Astrocyte (in vitro differentiated cells and primary cell): ENCODE results near the gene CEMP1. TPM values are rescaled to one million over a fixed set of nuclear protein-coding genes. Genes with fewer than 3 reads are reported as not detected.

Source experiments
- DNase-seq: peaks from one replicate; pipeline ENCODE4 v3.0.0-alpha.2; 2010; ENCODE audit warnings: low read depth
- FAIRE-seq: peaks from 2 replicates; lab custom pipeline; 2011; peaks lifted over from hg19 to GRCh38; lab: Jason Lieb, UNC
- H2AFZ ChIP-seq: 2 replicates; pipeline ENCODE4 v1.6.0; 2012; ENCODE audit warnings: low read depth, low read length, inconsistent platforms
- H3K27ac ChIP-seq: 2 replicates; pipeline ENCODE4 v1.5.1; 2011; ENCODE audit warnings: low read depth, low read length, inconsistent platforms
- H3K27me3 ChIP-seq: 2 replicates; pipeline ENCODE4 v1.6.0; 2011; ENCODE audit warnings: low read length, inconsistent platforms; ENCODE audit not compliant: insufficient read depth
- H3K36me3 ChIP-seq: 2 replicates; pipeline ENCODE4 v1.5.1; 2011; ENCODE audit warnings: low read length, inconsistent platforms; ENCODE audit not compliant: insufficient read depth
- H3K4me1 ChIP-seq: 2 replicates; pipeline ENCODE4 v1.5.1; 2011; ENCODE audit warnings: low read length, inconsistent platforms; ENCODE audit not compliant: insufficient read depth
- H3K4me2 ChIP-seq: 2 replicates; pipeline ENCODE4 v1.6.0; 2012; ENCODE audit warnings: low read length, inconsistent platforms
- H3K4me3 ChIP-seq: 2 replicates; pipeline ENCODE4 v1.5.1; 2011; ENCODE audit warnings: low read depth, mild to moderate bottlenecking, low read length, inconsistent platforms; ENCODE audit not compliant: insufficient read depth
- H3K79me2 ChIP-seq: 2 replicates; pipeline ENCODE4 v1.6.0; 2012; ENCODE audit warnings: mild to moderate bottlenecking, low read length, inconsistent platforms; ENCODE audit not compliant: insufficient read depth
- H3K9ac ChIP-seq: 2 replicates; pipeline ENCODE4 v1.6.0; 2012; ENCODE audit warnings: mild to moderate bottlenecking, low read length, inconsistent platforms
- H3K9me3 ChIP-seq: 2 replicates; pipeline ENCODE4 v1.5.1; 2012; ENCODE audit warnings: low read depth, mild to moderate bottlenecking, low read length, inconsistent platforms; ENCODE audit not compliant: insufficient read depth
- H4K20me1 ChIP-seq: 2 replicates; pipeline ENCODE4 v1.6.0; 2012; ENCODE audit warnings: low read length, inconsistent platforms; ENCODE audit not compliant: insufficient read depth
- H3K27ac Mint-ChIP-seq: one replicate; pipeline ENCODE4 v1.8.0; 2021; ENCODE audit warnings: mild to moderate bottlenecking, mixed read lengths; ENCODE audit not compliant: unreplicated experiment
- H3K27me3 Mint-ChIP-seq: one replicate; pipeline ENCODE4 v1.8.0; 2021; ENCODE audit warnings: low read depth, mixed read lengths; ENCODE audit not compliant: unreplicated experiment
- H3K36me3 Mint-ChIP-seq: one replicate; pipeline ENCODE4 v1.8.0; 2021; ENCODE audit warnings: low read depth, mixed read lengths; ENCODE audit not compliant: unreplicated experiment
- H3K4me1 Mint-ChIP-seq: one replicate; pipeline ENCODE4 v1.8.0; 2021; ENCODE audit warnings: low read depth, mixed read lengths; ENCODE audit not compliant: unreplicated experiment
- H3K4me3 Mint-ChIP-seq: one replicate; pipeline ENCODE4 v1.8.0; 2021; ENCODE audit warnings: mild to moderate bottlenecking, moderate library complexity, mixed read lengths; ENCODE audit not compliant: unreplicated experiment
- H3K9me3 Mint-ChIP-seq: one replicate; pipeline ENCODE4 v1.8.0; 2021; ENCODE audit warnings: mild to moderate bottlenecking, mixed read lengths; ENCODE audit not compliant: unreplicated experiment
- CTCF ChIP-seq: IDR thresholded peaks from 2 replicates; pipeline ENCODE4 v1.5.1; 2011; ENCODE audit warnings: low read depth, mild to moderate bottlenecking, inconsistent platforms, low read length, moderate library complexity; ENCODE audit not compliant: insufficient read depth
- EZH2 ChIP-seq: IDR thresholded peaks from 2 replicates; pipeline ENCODE4 v1.6.1; 2012; ENCODE audit warnings: mild to moderate bottlenecking, low read length, inconsistent platforms; ENCODE audit not compliant: insufficient read depth
- total RNA-seq: library from RNA; stranded (reverse); gene quantifications from 2 replicates; pipeline ENCODE4 v1.2.1, GENCODE V29; 2021

Gene CEMP1
- total RNA-seq, 1 donor from 2014 or later = not detected

- Histone ChIP-seq H4K20me1 (peaks cover 26% of the 10 kb centered on the region), H3K4me1 (peaks cover 14% of the 10 kb centered on the region), H3K27ac (no peak overlapping the region), H3K79me2 (peaks cover 21% of the 10 kb centered on the region), H2AFZ (no peak overlapping the region), H3K9me3 (no peaks in the 10 kb centered on the region), H3K27me3 (no peaks in the 10 kb centered on the region), H3K4me2 (no peak overlapping the region), H3K36me3 (peaks cover 19% of the 10 kb centered on the region), H3K9ac (no peak overlapping the region), H3K4me3 (no peak overlapping the region)
- FAIRE-seq = no peak
- no peaks in the 10 kb centered on the region for H3K4me1 Mint-ChIP-seq
- TF ChIP-seq EZH2 (no peak), CTCF (no peak)
- H3K9me3 Mint-ChIP-seq = no peaks in the 10 kb centered on the region
- H3K27ac Mint-ChIP-seq = no peak overlapping the region
- no peaks in the 10 kb centered on the region for H3K27me3 Mint-ChIP-seq
- no peak for DNase-seq
- peaks cover 9% of the 10 kb centered on the region for H3K36me3 Mint-ChIP-seq
- no peak overlapping the region for H3K4me3 Mint-ChIP-seq
These were observed 3.5 kb downstream of the CEMP1 start for GRCh38 chr16:2527784-2528100.

- H3K27ac ChIP-seq = no peak overlapping the region
- peaks cover 9% of the 10 kb centered on the region for H3K36me3 Mint-ChIP-seq
- no peak overlapping the region for H3K27ac Mint-ChIP-seq
- DNase-seq = no peak
- no peak for TF ChIP-seq CTCF
- TF ChIP-seq EZH2 = no peak
- H3K36me3 ChIP-seq = peaks cover 19% of the 10 kb centered on the region
- H4K20me1 ChIP-seq = peaks cover 26% of the 10 kb centered on the region
- FAIRE-seq = no peak
- H3K79me2 ChIP-seq = peaks cover 21% of the 10 kb centered on the region
- H3K9me3 ChIP-seq = no peaks in the 10 kb centered on the region
- no peaks in the 10 kb centered on the region for H3K27me3 ChIP-seq
- no peak overlapping the region for H3K9ac ChIP-seq
- no peak overlapping the region for H3K4me2 ChIP-seq
- H3K4me3 ChIP-seq = no peak overlapping the region
- H3K27me3 Mint-ChIP-seq = no peaks in the 10 kb centered on the region
- H3K4me3 Mint-ChIP-seq = no peak overlapping the region
- H2AFZ ChIP-seq = no peak overlapping the region
- H3K4me1 ChIP-seq = peaks cover 9% of the 10 kb centered on the region
- H3K4me1 Mint-ChIP-seq = no peaks in the 10 kb centered on the region
- H3K9me3 Mint-ChIP-seq = no peaks in the 10 kb centered on the region
These were observed 4.0 kb downstream of the CEMP1 start for GRCh38 chr16:2527071-2527783.

- Histone ChIP-seq H2AFZ (no peak overlapping the region), H3K4me1 (peaks cover 5% of the 10 kb centered on the region), H3K9me3 (no peaks in the 10 kb centered on the region), H3K4me3 (no peak overlapping the region), H3K4me2 (no peak overlapping the region), H4K20me1 (peaks cover 30% of the 10 kb centered on the region), H3K79me2 (peaks cover 28% of the 10 kb centered on the region), H3K9ac (no peak overlapping the region), H3K36me3 (peaks cover 19% of the 10 kb centered on the region), H3K27ac (no peak overlapping the region), H3K27me3 (no peaks in the 10 kb centered on the region)
- DNase-seq (no peak), FAIRE-seq (no peak)
- Mint-ChIP-seq H3K27me3 (no peaks in the 10 kb centered on the region), H3K9me3 (no peaks in the 10 kb centered on the region), H3K27ac (no peak overlapping the region), H3K36me3 (peaks cover 9% of the 10 kb centered on the region), H3K4me1 (peaks cover 4% of the 10 kb centered on the region), H3K4me3 (no peak overlapping the region)
- TF ChIP-seq CTCF (no peak), EZH2 (no peak)
These were observed 5.1 kb downstream of the CEMP1 start for GRCh38 chr16:2526135-2526534.
